GM12801 (cell line): ENCODE data around the gene DNAJB11.

Experiments
- CTCF ChIP-seq: IDR thresholded peaks from one replicate; pipeline ENCODE4 v1.5.1; 2011; ENCODE audit warnings: control low read depth; ENCODE audit not compliant: insufficient read length; ENCODE audit errors: extremely low read depth

The DNAJB11 gene

DNA sequence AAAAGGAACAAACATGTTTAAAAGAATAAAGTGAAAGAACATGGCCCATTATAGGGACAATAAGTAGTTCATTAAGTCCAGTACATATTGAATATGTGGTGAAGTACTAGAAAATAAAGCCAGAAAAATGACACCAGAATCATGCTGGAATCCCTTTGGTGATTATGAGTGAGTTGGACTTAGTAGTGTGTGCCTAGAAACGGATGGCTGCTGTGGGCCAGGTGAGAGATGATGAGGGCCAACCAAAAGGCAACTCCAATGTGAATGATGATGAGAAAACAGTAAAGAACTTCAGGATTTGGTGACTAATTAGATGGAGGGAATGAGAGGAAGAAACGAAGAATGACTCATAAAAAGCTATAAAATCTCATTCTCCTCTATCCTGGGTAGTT lies 29.7 kb upstream of the DNAJB11 start:
- no peak for TF ChIP-seq CTCF

GRCh38 chr3:186544281-186544680 lies 26.2 kb upstream of the DNAJB11 start, which contains the start of gene CRYGS:
CRYGS (minus strand) TSS chr3:186544380; CDS start chr3:186544326, 54 bp downstream.
- no peak for TF ChIP-seq CTCF

- no peak for TF ChIP-seq CTCF
Measured at GRCh38 chr3:186549497-186549896, 21.0 kb upstream of the DNAJB11 start.

- TF ChIP-seq CTCF = no peak
Measured at GRCh38 chr3:186551387-186551786, 19.1 kb upstream of the DNAJB11 start.

DNA sequence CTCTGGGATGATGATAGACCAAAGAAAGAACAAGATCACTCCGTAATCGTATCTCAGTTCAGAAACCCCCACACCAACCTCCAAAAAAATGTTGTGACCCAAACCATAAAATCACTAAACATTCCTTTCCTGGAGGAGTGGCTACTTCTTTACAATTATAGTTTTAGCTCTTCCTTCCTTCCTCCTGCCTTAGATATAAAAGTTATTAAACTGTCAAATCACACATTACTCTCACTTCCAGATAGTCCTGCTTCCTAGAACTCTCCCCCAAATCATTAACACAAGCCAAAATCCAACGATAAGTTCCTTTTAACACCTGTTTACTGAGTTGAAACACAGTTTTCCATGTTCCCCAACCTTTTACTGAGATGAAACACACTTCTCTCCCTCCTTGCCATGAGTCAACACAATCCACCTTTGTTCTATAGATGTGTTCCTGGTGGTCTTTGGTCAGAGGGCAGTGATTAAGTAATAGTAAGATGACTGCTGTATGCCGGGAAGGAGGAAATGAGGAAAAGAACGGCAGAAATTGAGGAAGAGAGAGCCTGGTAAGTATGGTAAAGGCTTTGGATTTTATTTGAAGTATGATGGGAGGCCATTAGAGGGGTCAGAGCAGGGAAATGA lies 18.0 kb upstream of the DNAJB11 start:
- no peak for TF ChIP-seq CTCF

- no peak for TF ChIP-seq CTCF
Measured at GRCh38 chr3:186564586-186564985, 5.9 kb upstream of the DNAJB11 start.

DNA sequence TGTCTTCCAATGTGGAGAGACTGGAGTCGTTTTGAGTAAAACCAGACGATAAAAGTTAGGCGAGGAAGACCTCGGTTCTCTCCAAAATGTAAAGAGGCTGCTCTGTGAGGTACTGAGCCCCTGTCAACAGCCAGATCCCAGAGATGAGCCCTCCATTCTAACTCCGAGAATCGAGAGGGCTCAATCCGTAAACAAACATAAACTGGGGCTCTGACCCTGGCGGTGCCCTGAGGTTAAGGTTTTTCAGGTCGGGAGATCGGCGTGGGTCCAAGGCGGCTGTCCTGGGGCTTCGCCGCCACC lies 3.8 kb upstream of the DNAJB11 start:
- TF ChIP-seq CTCF = no peak
